ENCODE data around the gene ETS2. TPM values are rescaled to one million over a fixed set of nuclear protein-coding genes. Genes with fewer than 3 reads are reported as not detected.

ETS2 gene
- total RNA-seq, 1 experiment from 2014 or later: 35.3 TPM

DNA sequence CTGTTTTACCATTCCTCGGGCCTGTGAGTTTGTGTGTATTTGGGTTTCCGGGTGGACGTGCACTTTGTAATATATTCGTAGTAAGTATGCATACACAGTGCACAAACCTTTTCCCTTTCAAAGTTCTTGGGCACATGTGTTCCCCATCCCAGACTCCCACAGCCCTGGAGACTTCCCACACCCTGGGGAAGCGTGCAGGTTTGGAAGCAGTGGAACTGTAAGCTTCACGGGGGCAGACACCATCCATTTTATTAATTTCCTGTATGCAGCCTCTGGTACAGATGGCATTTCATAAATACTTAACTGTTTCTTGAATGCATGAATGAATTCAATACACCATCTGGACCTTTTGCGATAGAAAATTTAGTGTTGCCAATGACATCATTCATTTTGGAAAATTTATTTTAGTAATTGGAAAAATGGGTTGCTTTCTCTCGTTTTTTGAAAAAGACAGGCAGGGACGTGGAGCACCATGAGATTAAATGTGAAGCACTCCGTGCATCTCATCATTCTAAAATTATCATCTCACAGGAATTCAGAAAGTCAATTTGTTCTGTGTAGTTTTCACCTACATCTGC lies 10.8 kb downstream of the ETS2 start:
- H3K9me3 ChIP-seq (ENCODE audit: control insufficient read depth, low read depth, low read length): no peaks in the 10 kb centered on the region
- no peak overlapping the region for H3K27ac ChIP-seq (ENCODE audit: insufficient read length, low read depth, low read length)
- H3K23me2 ChIP-seq (ENCODE audit: insufficient read length, low read depth, low read length, poor library complexity, severe bottlenecking): no peaks in the 10 kb centered on the region
- Mint-ChIP-seq H3K27me3 (ENCODE audit: low read depth) (no peaks in the 10 kb centered on the region), H3K36me3 (ENCODE audit: insufficient read depth in 1 of 3, low read depth in 3 of 3) (peaks cover 77 to 89% (median 84%) of the 10 kb centered on the region in 3 experiments), H3K27ac (0 out of 7 replicates have a peak overlapping the region, but pooled peaks of 1 of the 3 experiments have one; percentile 20), H3K4me1 (peaks cover 27 to 32% of the 10 kb centered on the region in 2 experiments), H3K4me3 (no peak overlapping the region), H3K9me3 (no peaks in the 10 kb centered on the region)
- H3K4ac ChIP-seq (ENCODE audit: low read depth, low read length): no peak overlapping the region
- no peak overlapping the region for H2BK20ac ChIP-seq (ENCODE audit: low read depth, low read length, poor library complexity, severe bottlenecking)
- H3K79me1 ChIP-seq (ENCODE audit: insufficient read depth, low read depth, low read length, poor library complexity, severe bottlenecking): no peaks in the 10 kb centered on the region
- DNase-seq: no peak
- H3K14ac ChIP-seq (ENCODE audit: insufficient read depth, low read length): no peak overlapping the region
- no peak overlapping the region for H3K56ac ChIP-seq (ENCODE audit: insufficient read length, low read depth, low read length)
- H3K4me1 ChIP-seq (ENCODE audit: insufficient read depth, low read length): peaks cover 13% of the 10 kb centered on the region
- no peak overlapping the region for H2BK120ac ChIP-seq (ENCODE audit: low read depth, low read length, poor library complexity, severe bottlenecking)
- no peak overlapping the region for H2BK5ac ChIP-seq (ENCODE audit: insufficient read length, low read length)
- no peak overlapping the region for H3K9ac ChIP-seq (ENCODE audit: extremely low read depth, insufficient read length, low read length)
- no peak overlapping the region for H2AFZ ChIP-seq (ENCODE audit: low read length)
- WGBS (ENCODE audit: extremely low coverage, insufficient read length, low lambda C conversion rate): no CpG with 5 or more reads among the region's 10 CpGs
- H3K23ac ChIP-seq (ENCODE audit: insufficient read length, low read depth, low read length): no peak overlapping the region
- no peak overlapping the region for H2AK5ac ChIP-seq (ENCODE audit: insufficient read length, low read length)
- H4K8ac ChIP-seq (replicated peaks; ENCODE audit: insufficient read length, low read depth, low read length): no peak overlapping the region
- no peak overlapping the region for H3K4me2 ChIP-seq (ENCODE audit: insufficient read depth, insufficient read length, low read length)
- H2BK15ac ChIP-seq (ENCODE audit: low read depth, low read length): no peak overlapping the region
- H3K18ac ChIP-seq (ENCODE audit: insufficient read length, low read depth, low read length): no peak overlapping the region
- peaks cover 2% of the 10 kb centered on the region; the same call in 1 of the 2 replicates for H3K79me2 ChIP-seq (ENCODE audit: insufficient read depth, low read length)
- H2BK12ac ChIP-seq (ENCODE audit: insufficient read length, low read depth, low read length): no peak overlapping the region
- no peak overlapping the region for H4K5ac ChIP-seq (ENCODE audit: insufficient read length, low read depth, low read length)
- H3T11ph ChIP-seq (ENCODE audit: low read length): no peak overlapping the region
- H4K91ac ChIP-seq (ENCODE audit: insufficient read length, low read depth, low read length): no peak overlapping the region
- H4K20me1 ChIP-seq (ENCODE audit: control insufficient read depth, insufficient read depth, insufficient read length): no peaks in the 10 kb centered on the region
- TF ChIP-seq CTCF (conservative IDR thresholded peaks at IDR 0.05): no peak
- H3K27me3 ChIP-seq (ENCODE audit: insufficient read depth, low read length): no peaks in the 10 kb centered on the region

All from H9 (cell line).